Peyer's patch (tissue), 4 donors: Measurements from ENCODE around the gene CMTM4.

Experiments
- CTCF ChIP-seq, 6 experiments: fragments of 450-650 bp in 4 of 6; fragments of 200-600 bp in 2 of 6; sonication (generic) in 1 of 6; IDR thresholded peaks; one replicate each; pipeline ENCODE4 v1.5.1; 2017 to 2019; ENCODE audit warnings: antibody characterized with exemption in 6 of 6, mild to moderate bottlenecking in 3 of 6, moderate library complexity in 1 of 6
- POLR2A ChIP-seq, 2 donors: fragments of 450-650 bp; IDR thresholded peaks; one replicate each; pipeline ENCODE4 v1.5.1; 2017; ENCODE audit warnings: antibody characterized with exemption in 2 of 2, mild to moderate bottlenecking in 2 of 2, moderate library complexity in 2 of 2

DNA sequence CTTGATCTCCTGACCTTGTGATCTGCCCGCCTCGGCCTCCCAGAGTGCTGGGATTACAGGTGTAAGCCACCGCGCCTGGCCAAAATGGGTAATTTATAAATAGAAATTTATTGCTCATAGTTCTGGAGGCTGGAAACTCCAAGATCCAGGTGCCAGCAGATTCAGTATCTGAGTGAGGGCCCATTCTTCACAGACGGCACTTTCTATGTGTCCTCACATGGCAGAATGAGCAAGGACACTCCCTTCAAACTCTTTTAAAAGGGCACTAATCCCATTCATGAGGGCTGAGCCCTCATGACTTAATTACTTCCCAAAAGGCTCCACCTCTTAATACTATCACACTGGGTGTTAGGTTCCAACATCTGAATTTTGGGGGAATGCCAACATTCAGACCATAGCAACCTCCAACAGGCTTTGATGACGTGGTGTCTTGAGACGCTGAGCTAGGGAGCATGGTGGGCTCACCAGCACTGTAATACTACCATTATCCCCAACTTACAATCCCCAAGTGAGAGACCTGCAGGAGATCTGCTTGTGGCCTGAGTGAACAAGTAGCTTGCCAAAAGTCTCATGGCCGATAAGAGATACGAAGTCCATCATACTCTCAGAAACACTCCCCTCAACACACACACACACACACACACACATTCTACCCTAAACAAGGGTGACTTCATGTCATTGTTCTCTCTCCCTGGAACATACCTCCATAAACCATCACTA lies 8.5 kb downstream of the CMTM4 start:
- TF ChIP-seq CTCF (IDR thresholded peaks at IDR 0.05) (no peak), POLR2A (IDR thresholded peaks at IDR 0.05) (no peak)
